Ovary (tissue), 9 donors: ENCODE measurements around the gene SEMA6A. TPM values are rescaled to one million over a fixed set of nuclear protein-coding genes. Genes with fewer than 3 reads are reported as not detected.

ENCODE experiments used
- DNase-seq, 5 donors: peaks; one replicate each; pipeline ENCODE4 v3.0.0-alpha.2; 2019 to 2020
- H3K27ac ChIP-seq, 2 donors: fragments of 200-600 bp; one replicate each; pipeline versions ENCODE4 v1.5.1 to v1.8.0; 2019 to 2022
- H3K27me3 ChIP-seq: fragments of 200-600 bp; one replicate; pipeline ENCODE4 v1.8.0; 2022
- H3K36me3 ChIP-seq: fragments of 200-600 bp; sonication (generic); one replicate; pipeline ENCODE4 v1.5.1; 2019
- H3K4me1 ChIP-seq: one replicate; pipeline ENCODE4 v1.8.1; 2013; ENCODE audit warnings: mild to moderate bottlenecking, moderate library complexity; ENCODE audit not compliant: insufficient read depth
- H3K4me3 ChIP-seq: fragments of 200-600 bp; sonication (generic); one replicate; pipeline ENCODE4 v1.5.1; 2017
- H3K9me3 ChIP-seq, 2 donors: fragments of 200-600 bp in 1 of 2; sonication (generic) in 1 of 2; one replicate each; pipeline versions ENCODE4 v1.5.1 to v1.8.1; 2013 to 2019; ENCODE audit warnings: mild to moderate bottlenecking in 1 of 2, moderate library complexity in 1 of 2
- EP300 ChIP-seq: sonication (generic); formaldehyde crosslinking; IDR thresholded peaks from one replicate; pipeline ENCODE4 v1.6.1; 2017; ENCODE audit warnings: antibody characterized with exemption
- POLR2A ChIP-seq: fragments of 450-650 bp; IDR thresholded peaks from one replicate; pipeline ENCODE4 v1.6.1; 2017; ENCODE audit warnings: antibody characterized with exemption, mild to moderate bottlenecking, moderate library complexity
- WGBS, 3 donors: extraction: QIAGEN DNeasy Blood & Tissue Kit in 1 of 3; methylation state at CpG; one replicate each; pipeline versions ENCODE4 v1.1.5 to v1.1.7; 2013 to 2017; 5-methylcytosine and 5-hydroxymethylcytosine counted together
- intact Hi-C, 4 donors: fragments of 100-400 bp; cut with DNase I; formaldehyde crosslinking; loops; one replicate each; pipeline versions ENCODE4 v1.11.0 to v1.15.1; 2022 to 2023
- polyA plus RNA-seq, 2 donors: library from polyadenylated mRNA; stranded (reverse); fragments of 200-250 nt in 1 of 2; fragments of 350-450 nt in 1 of 2; fragmentation: Illumina TruSeq in 1 of 2; extraction: RNeasy Lipid Tissue Mini Kit (QIAGEN cat#74804) in 1 of 2; gene quantifications; one replicate each; pipeline ENCODE4 v1.2.3, GENCODE V29; 2013 to 2014
- total RNA-seq, 7 donors: library from RNA; depleted of rRNA in 2 of 7; stranded (reverse); fragments of >200 nt in 2 of 7; fragmentation: NEBNext Ultra II Directional in 3 of 7; extraction: Animal tissue kit (Norgen Biotek cat#: 25700) in 3 of 7; gene quantifications; one replicate each; pipeline versions ENCODE4 v1.1.0 to v1.2.4, GENCODE V29; 2016 to 2023
- TF ChIP-seq, protein P1 (sequence below), 3 donors: fragments of 450-650 bp in 2 of 3; fragments of 200-600 bp in 1 of 3; IDR thresholded peaks; one replicate each; pipeline versions ENCODE4 v1.5.1 to v1.8.0; 2016 to 2022; ENCODE audit warnings: antibody characterized with exemption in 3 of 3, mild to moderate bottlenecking in 1 of 3
- donor health status: DM: no; HTN: no; CAD: no; lungs with moderate emphysema.
- donor health status: DM: no; HTN: no; CAD: no.
- donor health status: Bipolar disorder and iron deficiency.
- donor health status: DM: yes; HTN: yes; CAD: no.
- donor health status: DM: no; HTN: no; CAD: no.
- donor health status: DM: yes; HTN: yes; CAD: no.

The SEMA6A gene
- total and polyA plus RNA-seq, 9 donors, result 5.7 to 57.1 (median 26.3) TPM

DNA sequence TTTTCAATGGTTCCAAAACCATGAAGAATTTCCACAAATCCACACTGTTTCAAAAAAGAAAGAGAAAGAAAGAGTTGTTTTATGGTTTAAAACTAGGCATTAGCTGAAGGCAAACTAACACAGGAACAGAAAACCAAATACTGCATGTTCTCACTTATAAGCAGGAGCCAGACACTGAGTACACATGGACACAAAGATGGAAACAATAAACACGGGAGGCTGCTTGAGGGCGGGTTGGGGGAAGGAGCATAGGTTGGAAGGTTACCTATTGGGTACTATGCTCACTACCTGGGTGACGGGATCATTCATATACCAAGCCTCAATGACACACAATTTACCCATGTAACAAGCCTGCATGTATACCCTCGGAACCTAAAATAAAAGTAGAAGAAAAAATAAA, 45.0 kb downstream of the SEMA6A start:
- no peaks in the 10 kb centered on the region for H3K9me3 ChIP-seq
- no peaks in the 10 kb centered on the region for H3K27me3 ChIP-seq
- no peak overlapping the region for H3K27ac ChIP-seq
- TF ChIP-seq EP300, result no peak
- TF ChIP-seq, protein P1, sequence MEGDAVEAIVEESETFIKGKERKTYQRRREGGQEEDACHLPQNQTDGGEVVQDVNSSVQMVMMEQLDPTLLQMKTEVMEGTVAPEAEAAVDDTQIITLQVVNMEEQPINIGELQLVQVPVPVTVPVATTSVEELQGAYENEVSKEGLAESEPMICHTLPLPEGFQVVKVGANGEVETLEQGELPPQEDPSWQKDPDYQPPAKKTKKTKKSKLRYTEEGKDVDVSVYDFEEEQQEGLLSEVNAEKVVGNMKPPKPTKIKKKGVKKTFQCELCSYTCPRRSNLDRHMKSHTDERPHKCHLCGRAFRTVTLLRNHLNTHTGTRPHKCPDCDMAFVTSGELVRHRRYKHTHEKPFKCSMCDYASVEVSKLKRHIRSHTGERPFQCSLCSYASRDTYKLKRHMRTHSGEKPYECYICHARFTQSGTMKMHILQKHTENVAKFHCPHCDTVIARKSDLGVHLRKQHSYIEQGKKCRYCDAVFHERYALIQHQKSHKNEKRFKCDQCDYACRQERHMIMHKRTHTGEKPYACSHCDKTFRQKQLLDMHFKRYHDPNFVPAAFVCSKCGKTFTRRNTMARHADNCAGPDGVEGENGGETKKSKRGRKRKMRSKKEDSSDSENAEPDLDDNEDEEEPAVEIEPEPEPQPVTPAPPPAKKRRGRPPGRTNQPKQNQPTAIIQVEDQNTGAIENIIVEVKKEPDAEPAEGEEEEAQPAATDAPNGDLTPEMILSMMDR (IDR thresholded peaks at IDR 0.05), result no peak
- no peak for DNase-seq
- 57 to 62% (median 61%) methylated on average over 4 of the region's 4 CpGs for WGBS, 3 donors
- intact Hi-C loops, result no loop called here
- H3K4me1 ChIP-seq, result peaks cover 6% of the 10 kb centered on the region
- H3K4me3 ChIP-seq, result no peak overlapping the region
- H3K36me3 ChIP-seq, result no peaks in the 10 kb centered on the region

DNA sequence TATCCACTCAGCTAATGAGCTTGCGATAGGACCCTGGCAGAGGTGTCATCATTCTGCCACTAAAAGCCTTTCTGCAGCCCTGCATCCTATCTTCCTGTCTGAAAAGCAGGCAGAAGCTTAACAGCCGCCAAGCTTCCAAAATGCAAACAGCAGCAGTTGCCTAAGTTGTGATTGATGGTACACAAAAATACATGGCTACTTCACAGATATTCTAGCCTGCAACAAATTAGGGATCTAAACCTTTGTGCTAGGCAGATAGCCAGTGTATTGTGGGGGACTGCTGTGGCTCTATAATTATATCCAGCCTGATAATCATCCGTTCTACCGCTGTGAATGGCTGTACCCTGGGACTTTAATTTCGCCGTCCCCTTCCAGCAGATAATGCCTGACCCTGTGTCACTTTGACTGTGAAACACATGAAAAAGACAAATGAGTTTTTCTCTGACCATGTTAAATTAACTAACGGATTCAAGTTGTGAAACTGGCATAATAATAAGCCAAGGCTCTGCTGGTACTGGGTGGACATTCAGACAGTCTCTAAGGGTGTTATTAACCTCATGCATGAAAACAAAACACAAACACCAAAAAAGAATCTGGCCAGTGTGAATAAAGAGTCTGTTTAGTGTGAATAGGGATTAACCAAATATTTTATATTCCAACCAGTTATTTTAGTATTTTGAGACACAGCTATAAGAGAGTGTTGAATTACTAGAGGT, 45.9 kb downstream of the SEMA6A start:
- intact Hi-C loops, result no loop called here
- H3K4me1 ChIP-seq, result peaks cover 6% of the 10 kb centered on the region
- TF ChIP-seq, protein P1 (IDR thresholded peaks at IDR 0.05), result no peak
- no peak for TF ChIP-seq EP300
- TF ChIP-seq POLR2A, result no peak
- no peak overlapping the region for H3K27ac ChIP-seq
- WGBS, 3 donors, result 66 to 68% (median 66%) methylated on average over 7 of the region's 7 CpGs
- DNase-seq, result no peak
- H3K9me3 ChIP-seq, result no peaks in the 10 kb centered on the region
- H3K27me3 ChIP-seq, result no peaks in the 10 kb centered on the region
- no peaks in the 10 kb centered on the region for H3K36me3 ChIP-seq
- no peak overlapping the region for H3K4me3 ChIP-seq

DNA sequence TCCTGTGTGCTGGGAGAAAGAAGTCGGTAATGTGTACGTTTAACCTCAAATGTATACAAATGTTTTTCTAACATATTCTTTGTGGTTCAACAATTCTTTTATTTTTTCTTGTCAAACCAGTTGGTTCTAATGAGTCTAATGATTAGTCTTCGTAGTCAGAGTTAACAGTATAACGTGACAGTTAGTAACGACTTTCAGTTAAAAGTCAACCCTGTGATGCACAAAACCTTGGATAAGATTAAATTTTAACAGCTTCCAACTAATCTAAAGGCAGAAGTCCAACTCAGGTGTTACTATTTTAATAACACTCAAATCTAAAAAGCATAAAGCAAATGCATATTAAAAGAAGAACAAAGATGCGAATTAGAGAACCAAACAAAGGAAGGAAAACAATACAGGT, 47.0 kb downstream of the SEMA6A start:
- no peak overlapping the region for H3K27ac ChIP-seq
- H3K27me3 ChIP-seq, result no peaks in the 10 kb centered on the region
- intact Hi-C loops, result no loop called here
- no peak overlapping the region for H3K4me3 ChIP-seq
- WGBS, 3 donors, result 95 to 96% (median 95%) methylated on average over 6 of the region's 6 CpGs
- TF ChIP-seq EP300, result no peak
- no peak for TF ChIP-seq POLR2A
- TF ChIP-seq, protein P1 (IDR thresholded peaks at IDR 0.05), result no peak
- H3K36me3 ChIP-seq, result no peaks in the 10 kb centered on the region
- H3K4me1 ChIP-seq, result peaks cover 5% of the 10 kb centered on the region
- DNase-seq, result no peak
- no peaks in the 10 kb centered on the region for H3K9me3 ChIP-seq

DNA sequence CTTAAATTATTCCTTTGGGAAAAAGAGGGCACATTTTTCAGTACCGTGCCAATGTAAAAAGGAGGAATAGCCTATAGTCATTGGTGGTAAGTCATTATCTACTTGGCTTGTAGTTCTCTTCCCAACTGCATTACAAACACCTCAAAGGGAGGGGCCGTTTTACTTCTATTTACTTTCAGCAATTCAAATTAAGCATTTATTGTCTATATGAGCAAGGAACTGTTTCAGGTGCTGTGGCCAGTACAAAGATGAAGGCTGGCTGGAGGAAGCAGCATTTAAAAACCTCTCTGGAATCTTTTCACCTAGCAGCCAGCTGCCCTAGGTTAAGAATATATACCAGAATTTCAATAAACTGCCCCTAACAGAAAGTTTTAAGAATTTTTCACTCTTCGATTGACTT, 48.9 kb downstream of the SEMA6A start:
- no peaks in the 10 kb centered on the region for H3K36me3 ChIP-seq
- DNase-seq, result no peak
- WGBS, 3 donors, result 81 to 96% (median 95%) methylated on average over 3 of the region's 3 CpGs
- H3K27me3 ChIP-seq, result no peaks in the 10 kb centered on the region
- H3K27ac ChIP-seq, result no peak overlapping the region
- H3K9me3 ChIP-seq, result no peaks in the 10 kb centered on the region
- no peak overlapping the region for H3K4me3 ChIP-seq
- intact Hi-C loops, result no loop called here
- peaks cover 5% of the 10 kb centered on the region for H3K4me1 ChIP-seq
- TF ChIP-seq, protein P1 (IDR thresholded peaks at IDR 0.05), result no peak
- TF ChIP-seq EP300 (no peak), POLR2A (no peak)
